ENCODE results near the gene HCRTR1. TPM values are rescaled to one million over a fixed set of nuclear protein-coding genes. Genes with fewer than 3 reads are reported as not detected.

The HCRTR1 gene
- polyA plus RNA-seq, 2 donors = 0.02 TPM; not detected in 1

DNA sequence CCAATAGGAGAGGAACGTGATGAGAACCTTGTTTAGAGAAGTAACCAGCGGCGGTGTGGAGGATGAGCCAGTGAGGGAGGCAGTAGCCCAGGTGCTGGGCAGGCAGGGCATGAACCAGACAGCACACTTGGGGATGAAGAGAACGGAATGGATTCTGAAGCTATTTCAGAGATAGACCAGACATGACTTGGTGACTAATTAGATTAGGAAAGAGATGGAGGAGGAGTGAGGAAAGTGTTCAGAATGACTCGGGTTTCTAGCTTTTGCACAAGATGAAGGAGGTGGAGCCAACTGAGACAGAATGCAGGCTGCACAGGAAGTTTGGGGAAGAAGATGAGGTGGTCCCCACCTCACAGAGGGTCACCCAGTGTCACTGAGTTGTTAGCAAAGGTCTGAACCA, 22.1 kb downstream of the HCRTR1 start:
- H3K27me3 ChIP-seq (ENCODE audit: control insufficient read depth in 1 of 2, insufficient read depth in 2 of 2, low read length in 2 of 2) = no peaks in the 10 kb centered on the region
- H3K9me3 ChIP-seq (ENCODE audit: control insufficient read depth in 2 of 2, insufficient read depth in 1 of 2, low read depth in 1 of 2, low read length in 1 of 2) = no peaks in the 10 kb centered on the region
- H3K36me3 ChIP-seq (ENCODE audit: control insufficient read depth in 2 of 2, insufficient read depth in 2 of 2, low read length in 1 of 2) = peaks cover 2 to 3% of the 10 kb centered on the region in 2 donors
- no peak overlapping the region for H3K4me3 ChIP-seq (ENCODE audit: low read depth in 1 of 2, low read length in 2 of 2)
- 53 to 56% methylated on average over 5 of the region's 5 CpGs for WGBS, 2 donors
- peak overlapping the region in 1 of 2 donors; percentile 65 for H3K27ac ChIP-seq (ENCODE audit: low read depth in 2 of 2, low read length in 1 of 2)
- peaks cover 5 to 7% of the 10 kb centered on the region in 2 donors for H3K4me1 ChIP-seq (ENCODE audit: control insufficient read depth in 2 of 2, insufficient read depth in 2 of 2, low read length in 1 of 2)

GRCh38 chr1:31640179-31640578, 22.7 kb downstream of the HCRTR1 start:
- no peaks in the 10 kb centered on the region for H3K9me3 ChIP-seq (ENCODE audit: control insufficient read depth in 2 of 2, insufficient read depth in 1 of 2, low read depth in 1 of 2, low read length in 1 of 2)
- no peak overlapping the region for H3K4me3 ChIP-seq (ENCODE audit: low read depth in 1 of 2, low read length in 2 of 2)
- H3K36me3 ChIP-seq (ENCODE audit: control insufficient read depth in 2 of 2, insufficient read depth in 2 of 2, low read length in 1 of 2) = peaks cover 0 to 2% of the 10 kb centered on the region in 2 donors
- peaks cover 5 to 7% of the 10 kb centered on the region in 2 donors for H3K4me1 ChIP-seq (ENCODE audit: control insufficient read depth in 2 of 2, insufficient read depth in 2 of 2, low read length in 1 of 2)
- no peaks in the 10 kb centered on the region for H3K27me3 ChIP-seq (ENCODE audit: control insufficient read depth in 1 of 2, insufficient read depth in 2 of 2, low read length in 2 of 2)
- no peak overlapping the region for H3K27ac ChIP-seq (ENCODE audit: low read depth in 2 of 2, low read length in 1 of 2)

- H3K27me3 ChIP-seq (ENCODE audit: control insufficient read depth in 1 of 2, insufficient read depth in 2 of 2, low read length in 2 of 2) = no peaks in the 10 kb centered on the region
- H3K9me3 ChIP-seq (ENCODE audit: control insufficient read depth in 2 of 2, insufficient read depth in 1 of 2, low read depth in 1 of 2, low read length in 1 of 2) = no peaks in the 10 kb centered on the region
- H3K4me1 ChIP-seq (ENCODE audit: control insufficient read depth in 2 of 2, insufficient read depth in 2 of 2, low read length in 1 of 2) = peaks cover 5 to 7% of the 10 kb centered on the region in 2 donors
- H3K27ac ChIP-seq (ENCODE audit: low read depth in 2 of 2, low read length in 1 of 2) = peak overlapping the region in 1 of 2 donors; percentile 53
- H3K36me3 ChIP-seq (ENCODE audit: control insufficient read depth in 2 of 2, insufficient read depth in 2 of 2, low read length in 1 of 2) = no peaks in the 10 kb centered on the region
- WGBS, 2 donors = 78 to 82% methylated on average over 4 of the region's 4 CpGs
- H3K4me3 ChIP-seq (ENCODE audit: low read depth in 1 of 2, low read length in 2 of 2) = no peak overlapping the region
Measured at GRCh38 chr1:31640964-31641363, 23.5 kb downstream of the HCRTR1 start.

- no peaks in the 10 kb centered on the region for H3K9me3 ChIP-seq (ENCODE audit: control insufficient read depth in 2 of 2, insufficient read depth in 1 of 2, low read depth in 1 of 2, low read length in 1 of 2)
- H3K4me3 ChIP-seq (ENCODE audit: low read depth in 1 of 2, low read length in 2 of 2) = no peak overlapping the region
- H3K27ac ChIP-seq (ENCODE audit: low read depth in 2 of 2, low read length in 1 of 2) = no peak overlapping the region
- 83 to 90% methylated on average over 4 of the region's 4 CpGs for whole genome bisulfite sequencing, 2 donors
- H3K27me3 ChIP-seq (ENCODE audit: control insufficient read depth in 1 of 2, insufficient read depth in 2 of 2, low read length in 2 of 2) = no peaks in the 10 kb centered on the region
- peaks cover 5 to 7% of the 10 kb centered on the region in 2 donors for H3K4me1 ChIP-seq (ENCODE audit: control insufficient read depth in 2 of 2, insufficient read depth in 2 of 2, low read length in 1 of 2)
- H3K36me3 ChIP-seq (ENCODE audit: control insufficient read depth in 2 of 2, insufficient read depth in 2 of 2, low read length in 1 of 2) = no peaks in the 10 kb centered on the region
Measured at GRCh38 chr1:31642366-31642765, 24.9 kb downstream of the HCRTR1 start.

- no peaks in the 10 kb centered on the region for H3K27me3 ChIP-seq (ENCODE audit: control insufficient read depth in 1 of 2, insufficient read depth in 2 of 2, low read length in 2 of 2)
- peaks cover 5 to 7% of the 10 kb centered on the region in 2 donors for H3K4me1 ChIP-seq (ENCODE audit: control insufficient read depth in 2 of 2, insufficient read depth in 2 of 2, low read length in 1 of 2)
- no peaks in the 10 kb centered on the region for H3K9me3 ChIP-seq (ENCODE audit: control insufficient read depth in 2 of 2, insufficient read depth in 1 of 2, low read depth in 1 of 2, low read length in 1 of 2)
- H3K36me3 ChIP-seq (ENCODE audit: control insufficient read depth in 2 of 2, insufficient read depth in 2 of 2, low read length in 1 of 2) = no peaks in the 10 kb centered on the region
- no peak overlapping the region for H3K4me3 ChIP-seq (ENCODE audit: low read depth in 1 of 2, low read length in 2 of 2)
- WGBS, 2 donors = 95 to 97% methylated on average over 3 of the region's 3 CpGs
- H3K27ac ChIP-seq (ENCODE audit: low read depth in 2 of 2, low read length in 1 of 2) = no peak overlapping the region
Measured at GRCh38 chr1:31642897-31643296, 25.4 kb downstream of the HCRTR1 start.

- peaks cover 0 to 2% of the 10 kb centered on the region in 2 donors for H3K4me1 ChIP-seq (ENCODE audit: control insufficient read depth in 2 of 2, insufficient read depth in 2 of 2, low read length in 1 of 2)
- no peaks in the 10 kb centered on the region for H3K9me3 ChIP-seq (ENCODE audit: control insufficient read depth in 2 of 2, insufficient read depth in 1 of 2, low read depth in 1 of 2, low read length in 1 of 2)
- 5 to 6% methylated on average over 18 of the region's 18 CpGs for WGBS, 2 donors
- H3K4me3 ChIP-seq (ENCODE audit: low read depth in 1 of 2, low read length in 2 of 2) = peak overlapping the region; percentile 85 to 90
- H3K27ac ChIP-seq (ENCODE audit: low read depth in 2 of 2, low read length in 1 of 2) = peak overlapping the region; percentile 88 to 99
- H3K27me3 ChIP-seq (ENCODE audit: control insufficient read depth in 1 of 2, insufficient read depth in 2 of 2, low read length in 2 of 2) = no peaks in the 10 kb centered on the region
- no peaks in the 10 kb centered on the region for H3K36me3 ChIP-seq (ENCODE audit: control insufficient read depth in 2 of 2, insufficient read depth in 2 of 2, low read length in 1 of 2)
Measured at GRCh38 chr1:31643976-31644559, 26.6 kb downstream of the HCRTR1 start.

DNA sequence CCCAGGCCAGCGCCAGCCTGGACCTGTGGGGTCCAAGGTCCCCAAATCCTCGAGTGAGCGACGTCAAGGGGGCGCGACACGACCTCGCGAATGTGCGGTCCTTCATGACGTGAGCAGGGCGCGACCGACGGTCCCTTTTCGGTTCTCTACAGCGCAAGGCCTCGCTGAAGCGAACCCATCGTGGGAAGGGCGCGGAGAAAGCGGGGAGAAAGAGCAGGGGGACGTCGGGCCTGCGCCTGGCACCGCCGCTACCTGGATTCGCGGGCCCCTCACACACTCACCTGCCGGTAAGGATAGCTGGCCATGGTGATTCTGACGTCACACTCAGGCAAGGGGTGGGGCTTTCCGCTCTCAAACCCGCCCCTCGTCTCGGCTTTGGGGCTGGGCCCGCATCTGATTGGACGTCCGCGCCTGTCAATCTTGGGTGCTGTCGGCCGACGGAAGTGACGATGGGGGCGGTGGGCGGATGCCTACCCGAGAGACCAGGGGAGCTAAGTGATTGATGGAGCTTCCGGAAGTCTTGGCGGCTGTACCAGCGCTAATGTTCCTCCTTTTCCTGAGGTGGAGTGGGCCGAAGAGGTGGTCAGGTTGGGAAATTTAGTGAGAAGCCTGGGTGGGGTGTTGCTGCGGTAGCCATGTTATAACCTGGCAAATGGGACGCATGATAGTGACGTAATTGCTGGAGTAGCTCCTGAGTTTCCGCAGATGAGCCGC, 27.2 kb downstream of the HCRTR1 start, which contains the start of gene PEF1:
Gene PEF1 (minus strand): TSS at position 317 of the 714 bp plus-strand sequence. CDS start 12 bp downstream, at position 305.
- no peaks in the 10 kb centered on the region for H3K27me3 ChIP-seq (ENCODE audit: control insufficient read depth in 1 of 2, insufficient read depth in 2 of 2, low read length in 2 of 2)
- H3K9me3 ChIP-seq (ENCODE audit: control insufficient read depth in 2 of 2, insufficient read depth in 1 of 2, low read depth in 1 of 2, low read length in 1 of 2) = no peaks in the 10 kb centered on the region
- no peaks in the 10 kb centered on the region for H3K36me3 ChIP-seq (ENCODE audit: control insufficient read depth in 2 of 2, insufficient read depth in 2 of 2, low read length in 1 of 2)
- peak within 1 kb of the TSS; percentile 85 to 90 for H3K4me3 ChIP-seq (ENCODE audit: low read depth in 1 of 2, low read length in 2 of 2)
- WGBS, 2 donors = 0% methylated on average over 56 of the region's 56 CpGs
- peak within 1 kb of the TSS; percentile 88 to 99 for H3K27ac ChIP-seq (ENCODE audit: low read depth in 2 of 2, low read length in 1 of 2)
- no peaks in the 10 kb centered on the region for H3K4me1 ChIP-seq (ENCODE audit: control insufficient read depth in 2 of 2, insufficient read depth in 2 of 2, low read length in 1 of 2)

DNA sequence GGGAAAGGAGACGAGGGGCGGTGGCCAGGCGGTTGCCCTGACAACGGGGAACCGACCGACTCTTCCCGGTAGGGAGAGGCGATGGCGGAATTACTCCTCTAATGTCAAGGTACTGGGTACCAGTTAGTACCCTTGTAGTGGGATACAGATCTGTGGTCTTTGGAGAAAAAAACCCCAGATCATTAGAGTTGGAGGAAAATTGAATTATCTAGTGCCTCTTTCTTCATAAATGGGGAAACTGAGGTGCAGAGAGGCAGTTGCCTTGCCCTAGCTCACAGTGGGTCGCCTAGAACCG, 27.7 kb downstream of the HCRTR1 start:
- H3K36me3 ChIP-seq (ENCODE audit: control insufficient read depth in 2 of 2, insufficient read depth in 2 of 2, low read length in 1 of 2) = no peaks in the 10 kb centered on the region
- peak overlapping the region; percentile 88 to 99 for H3K27ac ChIP-seq (ENCODE audit: low read depth in 2 of 2, low read length in 1 of 2)
- H3K4me3 ChIP-seq (ENCODE audit: low read depth in 1 of 2, low read length in 2 of 2) = peak overlapping the region; percentile 85 to 90
- 0 to 1% methylated on average over 11 of the region's 11 CpGs for WGBS, 2 donors
- no peaks in the 10 kb centered on the region for H3K27me3 ChIP-seq (ENCODE audit: control insufficient read depth in 1 of 2, insufficient read depth in 2 of 2, low read length in 2 of 2)
- H3K9me3 ChIP-seq (ENCODE audit: control insufficient read depth in 2 of 2, insufficient read depth in 1 of 2, low read depth in 1 of 2, low read length in 1 of 2) = no peaks in the 10 kb centered on the region
- no peaks in the 10 kb centered on the region for H3K4me1 ChIP-seq (ENCODE audit: control insufficient read depth in 2 of 2, insufficient read depth in 2 of 2, low read length in 1 of 2)

GRCh38 chr1:31646259-31646960, 28.9 kb downstream of the HCRTR1 start:
- Histone ChIP-seq H3K27me3 (ENCODE audit: control insufficient read depth in 1 of 2, insufficient read depth in 2 of 2, low read length in 2 of 2) (no peaks in the 10 kb centered on the region), H3K4me1 (ENCODE audit: control insufficient read depth in 2 of 2, insufficient read depth in 2 of 2, low read length in 1 of 2) (peaks cover 0 to 1% of the 10 kb centered on the region in 2 donors), H3K27ac (ENCODE audit: low read depth in 2 of 2, low read length in 1 of 2) (no peak overlapping the region), H3K9me3 (ENCODE audit: control insufficient read depth in 2 of 2, insufficient read depth in 1 of 2, low read depth in 1 of 2, low read length in 1 of 2) (no peaks in the 10 kb centered on the region), H3K36me3 (ENCODE audit: control insufficient read depth in 2 of 2, insufficient read depth in 2 of 2, low read length in 1 of 2) (no peaks in the 10 kb centered on the region), H3K4me3 (ENCODE audit: low read depth in 1 of 2, low read length in 2 of 2) (no peak overlapping the region)
- WGBS, 2 donors = 95 to 98% methylated on average over 4 of the region's 4 CpGs

Data from esophagus (tissue), 2 donors.